ENCODE results near the gene CFHR3.
"Not testable (repeated sequence)": the region's sequence is repeated elsewhere in the genome, so short reads cannot be mapped to it uniquely, and the experiment has no call there.

Gene CFHR3

DNA sequence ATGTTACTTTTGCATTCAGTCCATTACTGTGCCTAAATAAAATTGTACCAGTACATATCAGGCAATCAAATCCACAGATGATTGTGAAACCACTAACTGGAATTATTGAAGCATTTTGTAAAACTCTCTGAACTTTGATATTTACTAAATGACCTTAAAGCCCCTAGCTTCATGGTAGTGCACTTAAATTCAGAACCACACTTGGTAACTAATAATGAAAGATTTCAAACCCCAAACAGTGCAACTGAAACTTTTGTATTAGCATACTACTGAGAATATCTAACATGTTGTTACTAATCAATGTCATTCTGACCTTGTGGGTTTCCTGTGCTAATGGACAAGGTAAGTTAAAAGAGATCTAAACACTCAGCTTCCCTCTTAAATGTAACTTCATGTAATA, at the start of gene CFHR3:
Gene CFHR3, plus strand, starts transcription at position 238 of the 400 bp plus-strand sequence. Its CDS starts 47 bp downstream, at position 285.
- no peaks in the 10 kb centered on the region for H3K36me3 ChIP-seq (ENCODE audit: control insufficient read depth in 2 of 2, insufficient read depth in 2 of 2, low read length in 2 of 2)
- no peak within 1 kb of the TSS for H3K27ac ChIP-seq (ENCODE audit: low read length)
- H3K4me1 ChIP-seq (ENCODE audit: control insufficient read depth, insufficient read depth, low read length) = no peaks in the 10 kb centered on the region
- no peaks in the 10 kb centered on the region for H3K9me3 ChIP-seq (ENCODE audit: control insufficient read depth in 2 of 2, low read length in 2 of 2)
- H3K4me3 ChIP-seq (ENCODE audit: low read length in 2 of 2) = no peak within 1 kb of the TSS
- no peaks in the 10 kb centered on the region for H3K27me3 ChIP-seq (ENCODE audit: control insufficient read depth in 1 of 2, insufficient read depth in 2 of 2, low read length in 2 of 2)
- H3K9ac ChIP-seq (ENCODE audit: low read length in 2 of 2) = no peak within 1 kb of the TSS

GRCh38 chr1:196732526-196732925, 42.1 kb upstream of the CFHR3 start:
- Histone ChIP-seq H3K4me3 (ENCODE audit: low read length in 2 of 2) (no peak overlapping the region), H3K9ac (ENCODE audit: low read length in 2 of 2) (no peak overlapping the region), H3K9me3 (ENCODE audit: control insufficient read depth in 2 of 2, low read length in 2 of 2) (no peaks in the 10 kb centered on the region), H3K27me3 (ENCODE audit: control insufficient read depth in 1 of 2, insufficient read depth in 2 of 2, low read length in 2 of 2) (no peaks in the 10 kb centered on the region), H3K27ac (ENCODE audit: low read length) (no peak overlapping the region), H3K4me1 (ENCODE audit: control insufficient read depth, insufficient read depth, low read length) (no peaks in the 10 kb centered on the region), H3K36me3 (ENCODE audit: control insufficient read depth in 2 of 2, insufficient read depth in 2 of 2, low read length in 2 of 2) (no peaks in the 10 kb centered on the region)

- Histone ChIP-seq H3K27ac (ENCODE audit: low read length) (no peak overlapping the region), H3K36me3 (ENCODE audit: control insufficient read depth in 2 of 2, insufficient read depth in 2 of 2, low read length in 2 of 2) (no peaks in the 10 kb centered on the region)
These were observed 41.3 kb upstream of the CFHR3 start for GRCh38 chr1:196733091-196733970.

GRCh38 chr1:196734006-196734405, 40.6 kb upstream of the CFHR3 start:
- Histone ChIP-seq H3K27ac (ENCODE audit: low read length) (no peak overlapping the region), H3K9me3 (ENCODE audit: control insufficient read depth in 2 of 2, low read length in 2 of 2) (peaks cover 0 to 7% of the 10 kb centered on the region in 2 donors), H3K36me3 (ENCODE audit: control insufficient read depth in 2 of 2, insufficient read depth in 2 of 2, low read length in 2 of 2) (no peaks in the 10 kb centered on the region), H3K4me1 (ENCODE audit: control insufficient read depth, insufficient read depth, low read length) (no peaks in the 10 kb centered on the region), H3K4me3 (ENCODE audit: low read length in 2 of 2) (no peak overlapping the region), H3K9ac (ENCODE audit: low read length in 2 of 2) (no peak overlapping the region), H3K27me3 (ENCODE audit: control insufficient read depth in 1 of 2, insufficient read depth in 2 of 2, low read length in 2 of 2) (no peaks in the 10 kb centered on the region)

More at GRCh38 chr1:196733091-196733970, 41.3 kb upstream of the CFHR3 start:
- Histone ChIP-seq H3K9ac (ENCODE audit: low read length in 2 of 2) (no peak overlapping the region), H3K9me3 (ENCODE audit: control insufficient read depth in 2 of 2, low read length in 2 of 2) (peaks cover 0 to under 1% of the 10 kb centered on the region in 2 donors), H3K4me1 (ENCODE audit: control insufficient read depth, insufficient read depth, low read length) (no peaks in the 10 kb centered on the region), H3K27me3 (ENCODE audit: control insufficient read depth in 1 of 2, insufficient read depth in 2 of 2, low read length in 2 of 2) (no peaks in the 10 kb centered on the region), H3K4me3 (ENCODE audit: low read length in 2 of 2) (peak overlapping the region in 1 of 2 donors; percentile 12)

GRCh38 chr1:196734460-196734859, 40.2 kb upstream of the CFHR3 start:
- Histone ChIP-seq H3K27ac (ENCODE audit: low read length) (no peak overlapping the region), H3K36me3 (ENCODE audit: control insufficient read depth in 2 of 2, insufficient read depth in 2 of 2, low read length in 2 of 2) (no peaks in the 10 kb centered on the region), H3K27me3 (ENCODE audit: control insufficient read depth in 1 of 2, insufficient read depth in 2 of 2, low read length in 2 of 2) (no peaks in the 10 kb centered on the region), H3K9ac (ENCODE audit: low read length in 2 of 2) (no peak overlapping the region), H3K4me1 (ENCODE audit: control insufficient read depth, insufficient read depth, low read length) (no peaks in the 10 kb centered on the region), H3K9me3 (ENCODE audit: control insufficient read depth in 2 of 2, low read length in 2 of 2) (peaks cover 0 to 7% of the 10 kb centered on the region in 2 donors), H3K4me3 (ENCODE audit: low read length in 2 of 2) (no peak overlapping the region)

DNA sequence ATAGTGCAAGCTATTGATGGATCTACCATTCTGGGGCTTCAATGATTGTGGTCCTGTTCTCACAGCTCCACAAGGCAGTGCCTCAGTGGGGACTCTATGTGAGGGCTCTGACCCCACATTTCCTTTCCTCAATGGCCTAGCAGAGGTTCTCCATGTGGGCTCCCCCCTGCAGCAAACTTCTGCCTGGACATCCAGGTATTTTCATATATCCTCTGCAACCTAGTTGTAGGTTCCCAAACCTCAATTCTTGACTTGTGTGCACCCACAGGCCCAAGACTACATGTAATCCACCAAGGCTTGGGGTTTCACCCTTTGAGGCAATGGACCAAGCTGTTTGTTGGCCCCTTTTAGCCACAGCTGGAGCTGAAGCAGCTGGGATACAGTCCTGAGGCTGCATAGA, 35.9 kb upstream of the CFHR3 start:
- Histone ChIP-seq H3K9ac (ENCODE audit: low read length in 2 of 2) (no peak overlapping the region), H3K4me3 (ENCODE audit: low read length in 2 of 2) (no peak overlapping the region), H3K27me3 (ENCODE audit: control insufficient read depth in 1 of 2, insufficient read depth in 2 of 2, low read length in 2 of 2) (no peaks in the 10 kb centered on the region), H3K9me3 (ENCODE audit: control insufficient read depth in 2 of 2, low read length in 2 of 2) (peaks cover 0 to 7% of the 10 kb centered on the region in 2 donors), H3K27ac (ENCODE audit: low read length) (no peak overlapping the region), H3K4me1 (ENCODE audit: control insufficient read depth, insufficient read depth, low read length) (no peaks in the 10 kb centered on the region), H3K36me3 (ENCODE audit: control insufficient read depth in 2 of 2, insufficient read depth in 2 of 2, low read length in 2 of 2) (no peaks in the 10 kb centered on the region)

DNA sequence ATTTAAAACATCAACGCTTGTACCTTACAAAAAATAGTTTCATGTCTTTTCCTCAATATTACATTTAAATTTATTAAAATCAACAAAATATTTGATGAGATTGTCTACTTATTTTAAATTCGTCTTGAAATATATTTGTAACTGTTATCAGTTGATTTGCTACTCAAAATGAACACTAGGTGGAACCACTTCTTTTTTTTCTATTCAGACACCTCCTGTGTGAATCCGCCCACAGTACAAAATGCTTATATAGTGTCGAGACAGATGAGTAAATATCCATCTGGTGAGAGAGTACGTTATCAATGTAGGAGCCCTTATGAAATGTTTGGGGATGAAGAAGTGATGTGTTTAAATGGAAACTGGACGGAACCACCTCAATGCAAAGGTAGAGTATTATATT, 31.4 kb upstream of the CFHR3 start:
- H3K9ac ChIP-seq (ENCODE audit: low read length in 2 of 2); H3K36me3 ChIP-seq (ENCODE audit: control insufficient read depth in 2 of 2, insufficient read depth in 2 of 2, low read length in 2 of 2); H3K9me3 ChIP-seq (ENCODE audit: control insufficient read depth in 2 of 2, low read length in 2 of 2); H3K4me3 ChIP-seq (ENCODE audit: low read length in 2 of 2); H3K27ac ChIP-seq (ENCODE audit: low read length); H3K4me1 ChIP-seq (ENCODE audit: control insufficient read depth, insufficient read depth, low read length); H3K27me3 ChIP-seq (ENCODE audit: control insufficient read depth in 1 of 2, insufficient read depth in 2 of 2, low read length in 2 of 2): not testable (repeated sequence)

DNA sequence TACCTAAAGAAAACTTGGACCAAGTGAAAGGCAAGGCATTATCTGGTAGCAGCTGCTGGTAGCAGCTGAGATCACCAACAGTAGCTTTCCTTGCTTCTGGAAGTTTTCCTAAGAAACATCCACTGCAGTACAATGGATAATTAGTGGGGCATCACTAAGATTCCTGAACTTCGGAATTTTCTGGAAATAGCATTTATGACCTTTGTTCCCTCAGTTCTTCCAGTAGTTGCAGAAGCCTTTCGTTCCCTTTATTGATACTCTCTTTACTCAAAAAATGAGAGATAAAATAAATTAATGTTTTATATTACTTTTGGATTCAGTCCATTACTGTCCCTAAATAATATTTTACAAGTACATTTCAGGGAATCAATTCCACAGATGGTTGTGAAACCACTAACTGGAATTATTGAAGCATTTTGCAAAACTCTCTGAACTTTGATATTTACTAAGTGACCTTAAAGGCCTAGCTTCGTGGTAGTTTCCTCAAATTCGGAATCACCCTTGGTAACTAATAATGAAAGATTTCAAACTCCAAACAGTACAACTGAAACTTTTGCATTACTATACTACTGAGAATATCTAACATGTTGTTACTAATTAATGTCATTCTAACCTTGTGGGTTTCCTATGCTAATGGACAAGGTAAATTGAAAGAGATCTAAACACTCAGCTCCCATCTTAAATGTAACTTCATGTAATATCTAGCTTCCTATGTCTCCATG, 9.5 kb upstream of the CFHR3 start:
- H3K9ac ChIP-seq (ENCODE audit: low read length in 2 of 2); H3K36me3 ChIP-seq (ENCODE audit: control insufficient read depth in 2 of 2, insufficient read depth in 2 of 2, low read length in 2 of 2); H3K27me3 ChIP-seq (ENCODE audit: control insufficient read depth in 1 of 2, insufficient read depth in 2 of 2, low read length in 2 of 2); H3K9me3 ChIP-seq (ENCODE audit: control insufficient read depth in 2 of 2, low read length in 2 of 2); H3K27ac ChIP-seq (ENCODE audit: low read length); H3K4me3 ChIP-seq (ENCODE audit: low read length in 2 of 2); H3K4me1 ChIP-seq (ENCODE audit: control insufficient read depth, insufficient read depth, low read length): not testable (repeated sequence)

DNA sequence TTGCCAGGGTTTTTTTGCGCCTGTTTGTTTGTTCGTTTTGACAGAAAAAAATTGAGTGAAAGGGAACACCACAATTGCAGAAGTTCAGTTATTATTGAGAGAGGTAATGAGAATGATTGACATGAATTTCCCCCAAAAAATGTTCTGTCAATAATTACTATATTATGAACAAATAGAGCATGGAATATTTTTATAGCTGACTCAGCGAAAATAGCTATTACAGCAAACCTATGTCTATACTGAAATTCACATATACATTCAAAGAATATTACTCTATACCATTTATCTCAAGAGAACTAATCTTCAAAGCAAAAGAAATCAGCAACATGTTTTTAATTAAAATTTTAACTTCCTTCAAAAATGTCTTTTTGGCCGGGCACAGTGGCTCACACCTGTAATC, 4.8 kb upstream of the CFHR3 start:
- not testable (repeated sequence) for H3K4me1 ChIP-seq (ENCODE audit: control insufficient read depth, insufficient read depth, low read length)

DNA sequence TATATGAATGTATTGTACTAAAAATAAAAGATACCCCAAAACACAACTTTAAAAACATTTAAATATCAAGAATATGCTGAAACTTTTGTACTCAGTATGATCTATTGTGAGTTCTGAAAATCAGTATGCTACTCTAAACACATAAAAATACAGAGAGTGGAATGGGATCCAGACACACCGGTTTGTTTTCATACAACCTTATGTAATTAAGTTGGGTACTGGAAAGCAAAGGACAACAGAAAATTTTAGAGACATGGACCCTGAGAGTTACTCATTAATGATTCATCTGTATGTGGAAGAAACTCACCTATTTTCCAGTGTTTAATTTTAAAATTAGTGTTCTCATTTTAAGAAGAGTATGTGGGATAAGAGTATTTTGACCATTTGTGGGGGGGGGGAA, 927 bp upstream of the CFHR3 start:
- Histone ChIP-seq H3K27ac (ENCODE audit: low read length) (no peak overlapping the region), H3K4me3 (ENCODE audit: low read length in 2 of 2) (no peak overlapping the region), H3K9ac (ENCODE audit: low read length in 2 of 2) (no peak overlapping the region), H3K9me3 (ENCODE audit: control insufficient read depth in 2 of 2, low read length in 2 of 2) (no peaks in the 10 kb centered on the region), H3K27me3 (ENCODE audit: control insufficient read depth in 1 of 2, insufficient read depth in 2 of 2, low read length in 2 of 2) (no peaks in the 10 kb centered on the region), H3K36me3 (ENCODE audit: control insufficient read depth in 2 of 2, insufficient read depth in 2 of 2, low read length in 2 of 2) (no peaks in the 10 kb centered on the region), H3K4me1 (ENCODE audit: control insufficient read depth, insufficient read depth, low read length) (no peaks in the 10 kb centered on the region)

More for the DNA sequence above, 4.8 kb upstream of the CFHR3 start:
- H3K4me3 ChIP-seq (ENCODE audit: low read length in 2 of 2); H3K9me3 ChIP-seq (ENCODE audit: control insufficient read depth in 2 of 2, low read length in 2 of 2); H3K9ac ChIP-seq (ENCODE audit: low read length in 2 of 2); H3K27me3 ChIP-seq (ENCODE audit: control insufficient read depth in 1 of 2, insufficient read depth in 2 of 2, low read length in 2 of 2); H3K27ac ChIP-seq (ENCODE audit: low read length); H3K36me3 ChIP-seq (ENCODE audit: control insufficient read depth in 2 of 2, insufficient read depth in 2 of 2, low read length in 2 of 2): not testable (repeated sequence)

- no peak overlapping the region for H3K4me3 ChIP-seq (ENCODE audit: low read length in 2 of 2)
- no peak overlapping the region for H3K9ac ChIP-seq (ENCODE audit: low read length in 2 of 2)
- no peaks in the 10 kb centered on the region for H3K27me3 ChIP-seq (ENCODE audit: control insufficient read depth in 1 of 2, insufficient read depth in 2 of 2, low read length in 2 of 2)
- H3K9me3 ChIP-seq (ENCODE audit: control insufficient read depth in 2 of 2, low read length in 2 of 2) = no peaks in the 10 kb centered on the region
- no peaks in the 10 kb centered on the region for H3K36me3 ChIP-seq (ENCODE audit: control insufficient read depth in 2 of 2, insufficient read depth in 2 of 2, low read length in 2 of 2)
- H3K27ac ChIP-seq (ENCODE audit: low read length) = no peak overlapping the region
- H3K4me1 ChIP-seq (ENCODE audit: control insufficient read depth, insufficient read depth, low read length) = no peaks in the 10 kb centered on the region
These were observed 465 bp upstream of the CFHR3 start for GRCh38 chr1:196774175-196774574.

Measured in stomach smooth muscle (tissue), 2 donors.